Urothelium cell line (cell line): ENCODE data around the gene LRRC4B.
"Not testable (repeated sequence)": the region's sequence is repeated elsewhere in the genome, so short reads cannot be mapped to it uniquely, and the experiment has no call there.

Source experiments
- DNase-seq: peaks from one replicate; pipeline ENCODE4 v3.0.0; 2011; ENCODE audit warnings: low spot score, mixed read lengths
- FAIRE-seq: peaks from 2 replicates; lab custom pipeline; 2011; peaks lifted over from hg19 to GRCh38; lab: Jason Lieb, UNC

Gene LRRC4B, protein sequence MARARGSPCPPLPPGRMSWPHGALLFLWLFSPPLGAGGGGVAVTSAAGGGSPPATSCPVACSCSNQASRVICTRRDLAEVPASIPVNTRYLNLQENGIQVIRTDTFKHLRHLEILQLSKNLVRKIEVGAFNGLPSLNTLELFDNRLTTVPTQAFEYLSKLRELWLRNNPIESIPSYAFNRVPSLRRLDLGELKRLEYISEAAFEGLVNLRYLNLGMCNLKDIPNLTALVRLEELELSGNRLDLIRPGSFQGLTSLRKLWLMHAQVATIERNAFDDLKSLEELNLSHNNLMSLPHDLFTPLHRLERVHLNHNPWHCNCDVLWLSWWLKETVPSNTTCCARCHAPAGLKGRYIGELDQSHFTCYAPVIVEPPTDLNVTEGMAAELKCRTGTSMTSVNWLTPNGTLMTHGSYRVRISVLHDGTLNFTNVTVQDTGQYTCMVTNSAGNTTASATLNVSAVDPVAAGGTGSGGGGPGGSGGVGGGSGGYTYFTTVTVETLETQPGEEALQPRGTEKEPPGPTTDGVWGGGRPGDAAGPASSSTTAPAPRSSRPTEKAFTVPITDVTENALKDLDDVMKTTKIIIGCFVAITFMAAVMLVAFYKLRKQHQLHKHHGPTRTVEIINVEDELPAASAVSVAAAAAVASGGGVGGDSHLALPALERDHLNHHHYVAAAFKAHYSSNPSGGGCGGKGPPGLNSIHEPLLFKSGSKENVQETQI

DNA sequence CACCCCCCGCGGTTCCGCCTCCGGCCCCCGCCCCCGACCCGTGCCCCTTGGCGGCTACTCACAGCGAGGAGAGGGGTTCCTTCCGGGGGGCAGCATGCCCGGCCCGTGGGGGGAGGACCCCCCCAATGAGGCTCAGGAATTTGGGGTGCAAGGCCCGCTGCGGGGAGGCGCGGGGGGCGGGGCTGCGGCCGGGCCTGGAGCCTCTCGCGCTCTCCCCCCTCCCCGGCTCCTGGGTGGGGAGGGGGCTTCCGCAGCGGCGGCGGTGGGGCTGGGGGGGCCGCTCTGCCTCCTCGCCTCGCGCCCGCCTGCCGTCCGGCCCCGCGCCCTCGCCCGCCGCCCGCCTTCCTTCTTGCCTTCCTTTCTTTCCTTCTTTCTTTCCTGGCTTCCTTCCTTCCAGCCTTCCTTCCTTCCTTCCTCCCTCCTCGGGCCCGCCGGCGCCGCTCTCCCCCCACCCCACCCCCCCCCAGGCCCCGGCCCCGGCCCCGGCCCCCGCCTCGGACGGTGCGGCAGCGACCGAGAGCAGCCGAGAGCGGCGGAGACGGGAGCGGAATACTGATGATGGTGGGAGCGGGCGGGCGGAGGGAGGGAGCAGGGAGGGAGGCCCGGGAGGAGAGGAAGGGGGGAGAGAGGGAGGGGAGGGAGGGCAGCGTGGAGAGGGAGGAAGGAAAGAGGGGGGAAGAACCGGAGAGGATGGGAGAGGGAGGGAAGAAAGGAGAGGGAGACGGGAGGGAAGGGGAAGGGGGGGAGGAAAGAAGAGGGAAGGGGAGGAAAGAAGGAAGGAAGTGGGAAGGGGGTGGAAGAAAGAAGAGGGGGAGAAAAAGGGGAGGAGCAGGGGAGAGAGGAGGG lies at the start of gene LRRC4B:
Gene LRRC4B (minus strand): TSS at position 554 of the 846 bp plus-strand sequence. CDS start 19,597 bp downstream, outside the sequence.
- FAIRE-seq (no peak), DNase-seq (peak; percentile 75)

DNA sequence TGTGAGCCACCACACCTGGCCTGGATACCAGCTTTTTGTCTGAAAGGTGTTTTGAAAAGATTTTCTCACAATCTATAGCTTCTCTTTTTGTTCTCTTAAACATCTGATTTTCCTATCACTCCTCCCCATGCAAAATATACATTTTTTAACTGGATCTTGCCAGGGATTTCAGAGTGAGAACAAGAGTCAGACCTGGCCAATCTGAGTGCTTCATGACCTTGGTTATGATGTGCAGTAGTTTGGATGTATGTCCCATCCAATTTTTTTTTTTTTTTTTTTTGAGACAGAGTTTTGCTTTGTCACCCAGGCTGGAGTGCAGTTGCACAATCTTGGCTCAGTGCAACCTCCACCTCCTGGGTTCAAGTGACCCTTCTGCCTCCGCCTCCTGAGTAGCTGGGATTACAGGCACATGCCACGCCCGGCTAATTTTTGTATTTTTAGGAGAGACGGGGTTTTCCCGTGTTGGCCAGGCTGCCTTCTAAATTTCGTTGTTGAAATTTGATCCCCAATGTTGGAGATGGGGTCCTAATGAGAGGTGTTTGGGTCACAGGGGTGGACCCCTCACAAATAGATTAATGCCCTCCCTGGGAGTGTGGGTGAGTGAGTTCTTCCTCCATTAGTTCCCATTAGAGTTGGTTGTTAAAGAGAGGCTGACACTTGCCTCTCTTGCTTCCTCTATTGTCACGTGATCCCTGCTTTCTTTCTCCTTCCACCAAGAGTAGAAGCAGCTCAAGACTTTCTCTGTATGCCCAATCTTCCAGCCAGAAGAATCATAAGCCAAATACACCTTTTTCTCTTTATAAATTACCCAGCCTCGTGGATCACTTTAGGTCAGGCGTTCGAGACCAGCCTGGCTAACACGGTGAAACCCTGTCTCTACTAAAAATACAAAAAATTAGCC lies 44.5 kb upstream of the LRRC4B start:
- not testable (repeated sequence) for FAIRE-seq

DNA sequence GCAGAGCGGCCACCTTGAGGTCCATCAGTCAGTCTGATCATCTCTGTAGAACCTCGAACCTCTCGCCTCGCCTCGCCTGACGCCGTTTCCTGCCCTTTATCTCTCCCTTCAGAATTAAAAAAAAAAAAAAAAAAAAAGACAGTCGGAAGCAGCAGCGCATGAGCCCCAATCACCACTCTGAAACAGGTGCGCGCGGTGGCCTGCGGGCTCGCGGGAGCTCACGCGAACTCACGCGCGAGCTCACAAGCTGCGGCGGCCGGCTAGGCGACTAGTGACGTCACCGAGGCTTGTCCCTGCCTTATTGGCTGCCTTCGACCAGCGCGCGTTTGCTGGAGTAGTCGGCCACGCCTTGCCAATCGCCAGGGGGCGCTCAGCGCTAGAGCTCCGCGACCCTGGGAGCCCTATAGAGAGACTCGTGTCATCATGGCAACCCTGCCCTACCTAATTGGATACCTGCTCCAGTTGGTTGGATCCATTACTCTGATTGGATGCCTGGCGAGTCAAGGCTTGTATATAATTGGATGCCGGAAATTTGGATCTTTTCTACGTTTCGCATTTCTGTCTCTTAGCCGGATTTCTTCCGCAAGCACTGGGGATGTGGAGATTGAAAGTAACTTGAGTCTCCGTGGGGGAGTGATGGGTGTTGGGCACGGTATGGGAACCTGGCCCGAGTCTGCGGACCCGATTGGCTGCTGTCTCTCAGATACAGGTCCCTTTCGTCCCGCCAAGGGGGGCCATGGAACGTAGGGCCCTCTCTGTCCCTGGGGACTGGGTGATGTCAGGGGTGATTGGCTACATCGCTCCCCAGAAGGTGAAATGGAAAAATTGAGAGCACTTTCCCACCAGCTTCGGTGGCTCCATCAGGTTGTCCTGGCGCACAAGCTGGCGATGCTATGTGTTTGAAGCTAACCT lies 39.9 kb upstream of the LRRC4B start:
- no peak for FAIRE-seq
- DNase-seq: peak; percentile 56

More for the DNA sequence above, 44.5 kb upstream of the LRRC4B start:
- DNase-seq: not testable (repeated sequence)

DNA sequence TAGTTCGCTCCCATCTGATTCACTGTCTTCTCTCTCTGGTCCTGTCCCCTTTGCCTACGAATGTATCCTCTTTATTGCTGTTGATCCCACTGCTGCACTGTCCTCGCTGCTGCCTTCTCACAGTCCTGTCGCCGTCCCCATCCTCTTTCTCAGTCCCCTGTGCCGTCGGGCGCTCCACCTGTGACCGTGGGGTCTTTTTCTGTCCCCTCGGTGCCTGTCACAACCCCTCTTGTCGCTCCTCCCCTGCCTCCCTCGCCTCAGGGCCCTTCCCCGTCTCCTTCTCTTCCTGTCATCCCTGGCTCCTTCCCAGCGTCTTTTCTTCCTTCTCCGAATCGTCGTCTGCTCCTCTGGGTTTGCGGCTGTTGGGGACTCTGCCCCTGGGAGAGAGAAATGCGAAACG lies 39.2 kb upstream of the LRRC4B start:
- FAIRE-seq (no peak), DNase-seq (no peak)

DNA sequence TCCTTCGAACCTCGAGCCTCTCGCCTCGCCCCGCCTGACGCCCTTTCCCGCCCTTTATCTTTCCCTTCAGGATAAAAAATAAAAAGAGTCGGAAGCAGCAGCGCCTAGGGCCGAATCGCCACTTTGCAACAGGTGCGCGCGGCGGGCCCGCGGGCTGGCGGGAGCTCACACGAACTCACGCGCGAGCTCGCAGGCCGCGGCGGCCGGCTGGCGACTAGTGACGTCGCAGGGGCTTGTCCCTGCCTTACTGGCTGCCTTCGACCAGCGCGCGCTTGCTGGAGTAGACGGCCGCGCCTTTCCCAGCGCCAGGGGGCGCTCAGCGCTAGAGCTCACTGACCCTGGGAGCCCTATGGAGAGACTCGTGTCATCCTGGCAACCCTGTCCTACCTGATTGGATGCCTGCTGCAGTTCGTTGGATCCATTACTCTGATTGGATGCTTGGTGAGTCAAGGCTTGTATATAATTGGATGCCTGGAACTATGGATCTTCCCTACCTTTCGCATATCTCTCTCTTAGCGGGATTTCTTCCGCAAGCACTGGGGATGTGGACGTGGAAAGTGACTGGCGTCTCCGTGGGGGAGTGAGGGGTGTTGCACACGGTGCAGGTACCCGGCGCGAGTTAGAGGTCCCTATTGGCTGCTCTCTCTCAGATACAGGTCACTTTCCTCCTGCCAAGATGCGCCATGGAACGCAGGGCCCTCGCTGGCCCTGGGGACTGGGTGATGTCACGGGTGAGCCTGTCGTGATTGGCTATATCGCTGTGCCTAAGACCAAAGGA lies 38.0 kb upstream of the LRRC4B start:
- FAIRE-seq: not testable (repeated sequence)

DNA sequence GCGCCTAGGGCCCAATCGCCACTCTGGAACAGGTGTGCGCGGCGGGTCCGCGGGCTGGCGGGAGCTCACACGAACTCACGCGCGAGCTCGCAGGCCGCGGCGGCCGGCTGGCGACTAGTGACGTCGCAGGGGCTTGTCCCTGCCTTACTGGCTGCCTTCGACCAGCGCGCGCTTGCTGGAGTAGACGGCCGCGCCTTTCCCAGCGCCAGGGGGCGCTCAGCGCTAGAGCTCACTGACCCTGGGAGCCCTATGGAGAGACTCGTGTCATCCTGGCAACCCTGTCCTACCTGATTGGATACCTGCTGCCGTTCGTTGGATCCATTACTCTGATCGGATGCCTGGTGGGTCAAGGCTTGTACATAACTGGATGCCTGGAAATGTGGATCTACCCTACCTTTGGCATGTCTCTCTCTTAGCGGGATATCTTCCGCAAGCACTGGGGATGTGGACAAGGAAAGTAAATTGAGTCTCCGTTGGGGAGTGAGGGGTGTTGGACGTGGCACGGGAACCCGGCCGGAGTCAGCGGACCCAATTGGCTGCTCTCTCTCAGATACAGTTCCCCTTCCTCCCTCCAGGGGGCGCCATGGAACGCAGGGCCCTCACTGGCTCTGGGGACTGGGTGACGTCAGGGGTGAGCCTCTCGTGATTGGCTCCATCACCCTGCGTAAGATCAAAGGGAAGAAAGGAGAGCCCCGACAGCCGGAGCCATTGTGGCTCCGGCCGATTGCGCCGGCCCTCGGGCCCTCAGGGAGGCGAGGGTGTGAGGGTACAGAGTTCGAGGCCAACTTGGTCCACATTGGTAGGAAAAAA lies 36.2 kb upstream of the LRRC4B start:
- not testable (repeated sequence) for FAIRE-seq, DNase-seq

More for the DNA sequence above, 38.0 kb upstream of the LRRC4B start:
- DNase-seq: not testable (repeated sequence)

DNA sequence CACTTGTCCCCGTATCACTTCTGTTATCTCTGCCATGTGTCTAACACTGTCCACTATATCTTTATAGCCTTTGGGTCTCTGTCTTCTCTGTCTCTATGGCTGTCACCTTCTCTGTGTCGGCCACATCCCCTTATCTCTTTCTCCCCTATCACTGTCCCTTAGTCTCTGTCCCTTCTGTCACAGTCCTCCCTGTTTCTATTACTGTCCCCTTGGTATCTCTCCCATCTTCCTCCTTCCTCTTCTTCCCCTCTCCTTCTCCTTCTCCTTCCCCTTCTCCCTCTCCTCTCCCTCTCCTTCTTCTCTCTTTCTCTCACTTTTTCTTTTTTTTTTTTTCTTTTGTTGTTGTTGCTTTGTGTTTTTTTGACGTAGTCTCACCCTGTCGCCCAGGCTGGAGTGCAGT lies 34.7 kb upstream of the LRRC4B start:
- FAIRE-seq (no peak), DNase-seq (no peak)

DNA sequence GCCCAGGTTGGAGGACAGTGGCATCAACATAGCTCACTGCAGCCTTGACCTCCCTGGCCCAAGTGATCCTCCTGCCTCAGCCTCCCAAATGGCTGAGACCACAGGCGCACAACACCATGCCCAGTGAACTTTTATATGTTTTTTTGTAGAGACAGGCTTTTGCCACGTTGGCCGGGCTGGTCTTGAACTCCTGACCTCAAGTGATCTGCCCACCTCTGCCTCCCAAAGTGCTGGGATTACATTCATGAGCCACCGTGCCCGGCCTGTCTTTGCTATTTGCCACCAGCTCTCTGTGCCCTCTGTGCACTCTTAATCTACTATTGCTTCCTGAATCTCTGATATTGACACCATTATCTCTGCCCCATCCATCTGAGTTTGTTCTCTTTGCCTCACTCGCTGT lies 34.3 kb upstream of the LRRC4B start:
- no peak for DNase-seq
- FAIRE-seq: no peak

DNA sequence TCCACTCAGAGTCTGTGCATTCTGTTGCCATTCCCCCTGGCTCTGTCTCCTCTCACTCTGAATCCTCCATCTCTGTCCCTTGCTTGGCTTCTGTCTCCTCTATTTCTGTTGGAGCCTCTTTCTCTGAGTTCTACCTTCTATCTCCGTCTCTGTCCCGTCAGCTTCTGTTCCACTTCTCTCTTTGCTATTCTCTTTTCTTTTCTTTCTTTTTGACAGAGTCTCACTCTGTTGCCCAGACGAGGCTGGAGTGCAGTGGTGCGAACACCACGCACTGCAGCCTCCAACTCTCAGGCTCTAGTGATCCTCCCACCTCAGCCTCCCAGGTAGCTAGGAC lies 33.8 kb upstream of the LRRC4B start:
- DNase-seq: no peak
- FAIRE-seq: no peak

DNA sequence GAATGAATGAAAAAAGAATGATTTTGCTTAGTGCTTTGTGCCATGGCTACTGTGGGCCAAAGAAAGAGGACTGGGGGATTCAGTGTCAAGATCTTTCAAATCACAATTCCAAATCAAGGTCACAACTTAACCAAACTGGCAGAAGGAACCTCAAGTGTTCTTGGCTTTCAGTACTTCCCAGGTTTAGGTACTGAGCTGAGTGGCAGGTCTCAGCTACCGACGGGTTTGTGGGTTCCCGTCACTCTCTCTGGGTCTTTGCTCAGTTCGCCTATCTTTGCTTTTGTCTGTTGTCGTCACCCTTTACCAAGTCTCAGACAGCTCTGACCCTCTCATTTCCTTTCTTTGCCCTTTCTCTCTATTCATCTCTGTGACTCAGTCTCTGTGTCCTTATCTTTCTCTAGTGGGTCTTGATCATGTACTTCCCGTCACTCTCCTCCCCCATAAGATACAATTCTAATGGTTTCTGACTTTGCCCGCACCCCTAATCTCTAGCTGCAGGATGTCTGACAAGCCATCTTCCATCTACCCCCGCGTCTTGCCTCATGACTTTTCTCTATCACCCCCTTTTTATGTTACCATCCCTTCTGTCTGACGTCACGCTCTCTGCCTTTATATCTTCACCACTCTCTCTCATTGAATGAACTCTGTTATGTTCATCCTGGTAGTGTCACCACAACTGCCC lies 33.3 kb upstream of the LRRC4B start:
- no peak for DNase-seq
- FAIRE-seq: no peak

DNA sequence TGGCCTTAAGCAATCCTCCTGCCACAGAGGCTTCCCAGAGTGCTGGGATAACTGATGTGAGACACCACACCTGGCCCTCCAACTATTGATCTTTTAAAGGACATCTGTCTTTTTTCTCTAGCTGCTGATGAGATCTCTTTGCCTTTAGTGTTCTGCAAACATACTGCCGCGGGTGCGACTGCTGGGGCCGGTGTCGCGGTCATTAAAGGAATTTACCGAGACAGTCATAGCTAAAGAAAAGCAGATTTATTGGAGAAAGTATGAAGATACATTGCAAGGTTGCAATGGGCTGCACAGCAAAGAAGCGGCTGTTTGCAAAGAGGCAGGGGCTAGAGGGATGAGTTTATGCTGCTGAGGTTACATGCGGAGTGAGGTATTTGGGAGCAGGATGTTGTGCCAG lies 31.2 kb upstream of the LRRC4B start:
- no peak for FAIRE-seq
- peak; percentile 48 for DNase-seq

DNA sequence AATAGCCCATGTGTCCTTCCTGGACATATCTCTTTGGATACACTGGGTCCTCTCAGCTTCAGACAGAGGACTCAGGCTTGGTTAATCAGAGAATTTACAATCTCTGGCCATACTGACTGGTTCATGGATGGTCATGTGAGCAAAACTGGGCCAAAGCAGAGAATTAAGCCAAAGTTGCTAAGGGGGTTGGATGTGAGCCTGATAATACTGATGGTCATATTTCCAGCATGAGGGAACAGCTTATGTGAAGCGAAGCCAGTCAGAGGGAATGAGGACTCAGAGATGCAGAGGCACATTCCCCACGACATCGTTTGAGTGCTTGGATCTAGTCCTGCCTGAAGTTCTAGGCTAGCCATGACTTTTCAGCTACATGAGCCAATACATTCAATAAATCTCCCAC lies 22.0 kb upstream of the LRRC4B start:
- FAIRE-seq (no peak), DNase-seq (no peak)

DNA sequence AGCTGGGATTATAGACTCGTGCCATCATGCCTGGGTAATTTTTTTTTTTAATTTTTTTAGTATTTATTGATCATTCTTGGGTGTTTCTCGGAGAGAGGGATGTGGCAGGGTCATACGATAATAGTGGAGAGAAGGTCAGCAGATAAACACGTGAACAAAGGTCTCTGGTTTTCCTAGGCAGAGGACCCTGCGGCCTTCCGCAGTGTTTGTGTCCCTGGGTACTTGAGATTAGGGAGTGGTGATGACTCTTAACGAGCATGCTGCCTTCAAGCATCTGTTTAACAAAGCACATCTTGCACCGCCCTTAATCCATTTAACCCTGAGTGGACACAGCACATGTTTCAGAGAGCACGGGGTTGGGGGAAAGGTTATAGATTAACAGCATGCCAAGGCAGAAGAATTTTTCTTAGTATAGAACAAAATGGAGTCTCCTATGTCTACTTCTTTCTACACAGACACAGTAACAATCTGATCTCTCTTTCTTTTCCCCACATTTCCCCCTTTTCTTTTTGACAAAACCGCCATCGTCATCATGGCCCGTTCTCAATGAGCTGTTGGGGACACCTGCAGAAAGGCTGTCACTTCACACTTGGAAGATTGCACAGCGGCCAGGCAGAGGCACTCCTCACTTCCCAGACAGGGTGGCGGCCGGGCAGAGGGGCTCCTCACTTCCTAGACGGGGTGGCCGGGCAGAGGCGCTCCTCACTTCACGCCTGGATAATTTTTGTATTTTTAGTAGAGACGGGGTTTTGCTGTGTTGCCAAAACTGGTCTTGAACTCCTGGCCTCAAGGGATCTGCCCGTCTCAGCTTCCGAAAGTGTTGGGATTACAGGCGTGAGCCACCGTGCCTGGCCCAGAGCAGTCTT lies 13.8 kb upstream of the LRRC4B start:
- FAIRE-seq, DNase-seq: not testable (repeated sequence)

DNA sequence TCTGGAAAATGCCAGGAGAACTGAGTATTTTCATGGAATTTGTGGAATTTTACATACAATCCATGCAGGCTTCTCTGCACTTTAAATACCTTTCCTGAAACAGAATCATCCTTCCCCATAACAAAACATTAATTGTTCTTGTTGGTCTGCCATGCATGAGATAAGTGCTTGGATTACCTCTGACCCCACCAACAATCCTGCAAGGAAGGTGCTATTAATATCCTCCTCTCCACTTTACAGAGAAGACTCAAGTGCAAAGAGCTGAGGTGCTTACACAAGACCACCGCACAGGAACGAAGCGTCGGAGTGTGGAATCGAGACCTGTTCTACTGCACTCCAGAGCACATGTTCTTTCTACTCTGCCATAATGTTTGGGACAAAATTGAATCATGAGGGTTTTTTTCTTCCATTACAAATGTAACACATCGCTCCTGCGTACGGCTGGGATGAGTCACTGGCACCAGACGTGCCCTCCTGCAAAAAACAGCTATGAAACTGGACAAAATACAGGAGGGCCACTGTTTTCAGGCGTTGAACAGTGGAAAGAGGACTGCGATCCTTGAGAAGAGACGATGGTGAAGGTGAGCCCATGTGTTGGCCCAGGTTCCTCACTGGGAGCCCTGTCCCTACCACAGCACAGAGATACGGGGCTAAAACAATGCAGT lies 12.9 kb upstream of the LRRC4B start:
- peak; percentile 54 for DNase-seq
- no peak for FAIRE-seq

DNA sequence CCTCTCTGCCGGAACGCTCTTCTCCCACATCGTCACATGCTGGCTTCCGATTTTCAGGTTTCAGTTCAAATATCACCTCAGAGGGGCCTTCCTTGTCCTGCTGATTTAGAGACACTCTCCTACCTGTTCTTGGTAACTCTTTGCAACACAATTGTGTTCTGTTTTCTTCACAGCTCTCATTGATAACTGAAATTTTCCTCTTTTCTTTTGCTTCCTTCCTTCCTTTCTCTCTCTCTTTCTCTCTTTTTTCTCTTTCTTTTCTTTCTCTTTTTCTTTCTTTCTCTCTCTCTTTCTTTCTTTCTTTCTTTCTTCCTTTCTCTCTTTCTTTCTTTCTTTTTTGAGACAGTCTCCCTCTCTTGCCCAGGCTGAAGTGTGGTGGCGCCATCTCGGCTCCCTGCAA lies 12.0 kb upstream of the LRRC4B start:
- FAIRE-seq (no peak), DNase-seq (no peak)
